ENCODE data around the gene ABLIM3.

DNA sequence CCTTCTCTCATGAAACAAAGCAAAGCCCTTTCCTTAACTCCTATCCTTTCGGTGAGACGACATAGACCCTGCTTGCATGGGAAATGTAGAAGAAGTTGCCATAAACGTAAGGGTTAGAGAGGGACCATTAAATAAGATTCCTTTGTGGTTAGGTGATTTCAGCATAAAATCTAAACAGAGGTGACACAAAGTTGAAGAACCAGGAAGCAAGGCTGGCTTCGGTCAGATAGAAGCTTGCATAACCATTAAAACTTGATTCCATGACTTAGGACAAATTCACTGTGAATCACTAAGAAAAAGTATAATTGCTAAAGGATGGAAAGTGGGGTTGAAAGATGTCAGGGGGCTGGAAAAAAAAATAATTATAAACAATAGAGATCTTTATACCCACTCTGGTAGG lies 30.9 kb upstream of the ABLIM3 start:
- TF ChIP-seq, protein P1, sequence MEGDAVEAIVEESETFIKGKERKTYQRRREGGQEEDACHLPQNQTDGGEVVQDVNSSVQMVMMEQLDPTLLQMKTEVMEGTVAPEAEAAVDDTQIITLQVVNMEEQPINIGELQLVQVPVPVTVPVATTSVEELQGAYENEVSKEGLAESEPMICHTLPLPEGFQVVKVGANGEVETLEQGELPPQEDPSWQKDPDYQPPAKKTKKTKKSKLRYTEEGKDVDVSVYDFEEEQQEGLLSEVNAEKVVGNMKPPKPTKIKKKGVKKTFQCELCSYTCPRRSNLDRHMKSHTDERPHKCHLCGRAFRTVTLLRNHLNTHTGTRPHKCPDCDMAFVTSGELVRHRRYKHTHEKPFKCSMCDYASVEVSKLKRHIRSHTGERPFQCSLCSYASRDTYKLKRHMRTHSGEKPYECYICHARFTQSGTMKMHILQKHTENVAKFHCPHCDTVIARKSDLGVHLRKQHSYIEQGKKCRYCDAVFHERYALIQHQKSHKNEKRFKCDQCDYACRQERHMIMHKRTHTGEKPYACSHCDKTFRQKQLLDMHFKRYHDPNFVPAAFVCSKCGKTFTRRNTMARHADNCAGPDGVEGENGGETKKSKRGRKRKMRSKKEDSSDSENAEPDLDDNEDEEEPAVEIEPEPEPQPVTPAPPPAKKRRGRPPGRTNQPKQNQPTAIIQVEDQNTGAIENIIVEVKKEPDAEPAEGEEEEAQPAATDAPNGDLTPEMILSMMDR (IDR thresholded peaks at IDR 0.05 in 2 of 3, conservative IDR thresholded peaks at IDR 0.05 in 1 of 3; ENCODE audit: borderline replicate concordance in 1 of 3, insufficient read depth in 1 of 3, low read depth in 2 of 3, low read length in 2 of 3), result no peak
- TF ChIP-seq RAD21 (IDR thresholded peaks at IDR 0.05; ENCODE audit: low read depth), result no peak

All from HCT116 (cell line).